ENCODE data around the gene SSBP3.

DNA sequence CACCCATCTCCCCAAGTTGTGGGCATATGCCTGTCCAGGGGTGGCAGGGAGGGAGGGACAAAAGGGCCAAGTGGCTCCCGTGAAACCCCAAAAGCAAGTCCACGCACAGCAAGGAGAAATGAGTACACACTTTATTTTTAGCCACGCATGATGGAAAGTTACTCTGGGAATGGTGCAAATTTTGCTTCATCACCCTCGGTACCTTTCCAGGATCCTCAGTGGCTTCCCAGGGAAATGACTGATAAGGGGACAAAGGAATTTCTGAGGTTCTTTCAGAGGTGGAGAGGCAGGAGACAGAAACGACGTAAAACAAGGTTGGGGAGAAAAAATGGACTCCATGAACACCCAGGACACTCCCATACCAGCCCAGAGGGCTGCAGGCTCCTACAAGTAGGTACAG, 65.8 kb downstream of the SSBP3 start:
- TF ChIP-seq, protein P1, sequence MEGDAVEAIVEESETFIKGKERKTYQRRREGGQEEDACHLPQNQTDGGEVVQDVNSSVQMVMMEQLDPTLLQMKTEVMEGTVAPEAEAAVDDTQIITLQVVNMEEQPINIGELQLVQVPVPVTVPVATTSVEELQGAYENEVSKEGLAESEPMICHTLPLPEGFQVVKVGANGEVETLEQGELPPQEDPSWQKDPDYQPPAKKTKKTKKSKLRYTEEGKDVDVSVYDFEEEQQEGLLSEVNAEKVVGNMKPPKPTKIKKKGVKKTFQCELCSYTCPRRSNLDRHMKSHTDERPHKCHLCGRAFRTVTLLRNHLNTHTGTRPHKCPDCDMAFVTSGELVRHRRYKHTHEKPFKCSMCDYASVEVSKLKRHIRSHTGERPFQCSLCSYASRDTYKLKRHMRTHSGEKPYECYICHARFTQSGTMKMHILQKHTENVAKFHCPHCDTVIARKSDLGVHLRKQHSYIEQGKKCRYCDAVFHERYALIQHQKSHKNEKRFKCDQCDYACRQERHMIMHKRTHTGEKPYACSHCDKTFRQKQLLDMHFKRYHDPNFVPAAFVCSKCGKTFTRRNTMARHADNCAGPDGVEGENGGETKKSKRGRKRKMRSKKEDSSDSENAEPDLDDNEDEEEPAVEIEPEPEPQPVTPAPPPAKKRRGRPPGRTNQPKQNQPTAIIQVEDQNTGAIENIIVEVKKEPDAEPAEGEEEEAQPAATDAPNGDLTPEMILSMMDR (CRISPR knock-in tag; IDR thresholded peaks at IDR 0.05), result no peak
- TF ChIP-seq ZNF569 (CRISPR knock-in tag; IDR thresholded peaks at IDR 0.05; ENCODE audit: borderline replicate concordance) (no peak), ZNF207 (IDR thresholded peaks at IDR 0.05; ENCODE audit: borderline replicate concordance) (no peak), HMG20B (CRISPR knock-in tag; conservative IDR thresholded peaks at IDR 0.05) (no peak), RBM22 (optimal IDR thresholded peaks at IDR 0.05; ENCODE audit: low read length) (no peak), GABPA (IDR thresholded peaks at IDR 0.05; ENCODE audit: low read depth, low read length) (no peak), GABPA (CRISPR knock-in tag; IDR thresholded peaks at IDR 0.05; ENCODE audit: low read depth) (no peak), SP2 (CRISPR knock-in tag; IDR thresholded peaks at IDR 0.05) (no peak), ZNF382 (CRISPR knock-in tag; IDR thresholded peaks at IDR 0.05; ENCODE audit: borderline replicate concordance) (no peak)
- TF ChIP-seq, protein P2, sequence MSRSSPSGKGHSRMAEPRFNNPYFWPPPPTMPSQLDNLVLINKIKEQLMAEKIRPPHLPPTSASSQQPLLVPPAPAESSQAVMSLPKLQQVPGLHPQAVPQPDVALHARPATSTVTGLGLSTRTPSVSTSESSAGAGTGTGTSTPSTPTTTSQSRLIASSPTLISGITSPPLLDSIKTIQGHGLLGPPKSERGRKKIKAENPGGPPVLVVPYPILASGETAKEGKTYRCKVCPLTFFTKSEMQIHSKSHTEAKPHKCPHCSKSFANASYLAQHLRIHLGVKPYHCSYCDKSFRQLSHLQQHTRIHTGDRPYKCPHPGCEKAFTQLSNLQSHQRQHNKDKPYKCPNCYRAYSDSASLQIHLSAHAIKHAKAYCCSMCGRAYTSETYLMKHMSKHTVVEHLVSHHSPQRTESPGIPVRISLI (CRISPR knock-in tag; IDR thresholded peaks at IDR 0.05; ENCODE audit: borderline replicate concordance), result no peak
- TF ChIP-seq, protein P3, sequence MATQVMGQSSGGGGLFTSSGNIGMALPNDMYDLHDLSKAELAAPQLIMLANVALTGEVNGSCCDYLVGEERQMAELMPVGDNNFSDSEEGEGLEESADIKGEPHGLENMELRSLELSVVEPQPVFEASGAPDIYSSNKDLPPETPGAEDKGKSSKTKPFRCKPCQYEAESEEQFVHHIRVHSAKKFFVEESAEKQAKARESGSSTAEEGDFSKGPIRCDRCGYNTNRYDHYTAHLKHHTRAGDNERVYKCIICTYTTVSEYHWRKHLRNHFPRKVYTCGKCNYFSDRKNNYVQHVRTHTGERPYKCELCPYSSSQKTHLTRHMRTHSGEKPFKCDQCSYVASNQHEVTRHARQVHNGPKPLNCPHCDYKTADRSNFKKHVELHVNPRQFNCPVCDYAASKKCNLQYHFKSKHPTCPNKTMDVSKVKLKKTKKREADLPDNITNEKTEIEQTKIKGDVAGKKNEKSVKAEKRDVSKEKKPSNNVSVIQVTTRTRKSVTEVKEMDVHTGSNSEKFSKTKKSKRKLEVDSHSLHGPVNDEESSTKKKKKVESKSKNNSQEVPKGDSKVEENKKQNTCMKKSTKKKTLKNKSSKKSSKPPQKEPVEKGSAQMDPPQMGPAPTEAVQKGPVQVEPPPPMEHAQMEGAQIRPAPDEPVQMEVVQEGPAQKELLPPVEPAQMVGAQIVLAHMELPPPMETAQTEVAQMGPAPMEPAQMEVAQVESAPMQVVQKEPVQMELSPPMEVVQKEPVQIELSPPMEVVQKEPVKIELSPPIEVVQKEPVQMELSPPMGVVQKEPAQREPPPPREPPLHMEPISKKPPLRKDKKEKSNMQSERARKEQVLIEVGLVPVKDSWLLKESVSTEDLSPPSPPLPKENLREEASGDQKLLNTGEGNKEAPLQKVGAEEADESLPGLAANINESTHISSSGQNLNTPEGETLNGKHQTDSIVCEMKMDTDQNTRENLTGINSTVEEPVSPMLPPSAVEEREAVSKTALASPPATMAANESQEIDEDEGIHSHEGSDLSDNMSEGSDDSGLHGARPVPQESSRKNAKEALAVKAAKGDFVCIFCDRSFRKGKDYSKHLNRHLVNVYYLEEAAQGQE (IDR thresholded peaks at IDR 0.05; ENCODE audit: borderline replicate concordance in 1 of 2, low read depth in 1 of 2, low read length in 2 of 2), result no peak
